HG03060 (cell line): ENCODE results near the gene TRAF5.
A peak's percentile ranks its signal among the peaks of the same experiment; 100 is the strongest.

ENCODE experiments used
- ATAC-seq: cut with Tn5 transposase; IDR thresholded peaks from one replicate; pipeline ENCODE4 v1.9.1; 2021; ENCODE audit warnings: low read depth, moderate number of reproducible peaks; ENCODE audit not compliant: unreplicated experiment

The TRAF5 gene

DNA sequence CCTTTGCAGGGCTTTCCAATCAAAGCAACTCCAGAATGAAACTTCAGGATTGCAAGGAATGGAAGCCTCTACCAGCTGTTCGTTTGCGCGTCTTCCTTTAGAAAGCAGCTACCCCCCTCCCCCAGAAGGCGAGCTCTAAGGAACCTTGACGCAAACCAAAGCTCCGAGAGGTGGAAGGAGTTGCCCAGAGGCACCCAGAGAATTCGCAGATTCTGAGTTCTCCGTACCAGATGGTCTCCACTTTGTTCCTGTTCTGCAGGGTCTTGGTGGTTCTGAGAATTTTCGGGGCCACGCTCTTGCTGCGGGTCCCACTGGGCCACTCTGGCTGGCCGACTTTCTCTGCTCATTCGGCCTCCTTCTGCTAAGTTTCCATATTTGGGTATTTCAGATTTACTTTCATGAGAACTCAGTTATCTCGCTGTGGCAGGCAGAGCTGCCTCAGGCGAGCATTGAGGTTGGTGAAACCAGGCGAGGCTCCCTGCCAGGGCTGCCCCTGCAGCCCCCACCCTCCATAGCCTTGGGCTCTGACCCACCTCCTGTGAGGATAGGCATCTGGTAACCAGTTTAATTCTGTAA, 801 bp downstream of the TRAF5 start:
- ATAC-seq, result no peak

DNA sequence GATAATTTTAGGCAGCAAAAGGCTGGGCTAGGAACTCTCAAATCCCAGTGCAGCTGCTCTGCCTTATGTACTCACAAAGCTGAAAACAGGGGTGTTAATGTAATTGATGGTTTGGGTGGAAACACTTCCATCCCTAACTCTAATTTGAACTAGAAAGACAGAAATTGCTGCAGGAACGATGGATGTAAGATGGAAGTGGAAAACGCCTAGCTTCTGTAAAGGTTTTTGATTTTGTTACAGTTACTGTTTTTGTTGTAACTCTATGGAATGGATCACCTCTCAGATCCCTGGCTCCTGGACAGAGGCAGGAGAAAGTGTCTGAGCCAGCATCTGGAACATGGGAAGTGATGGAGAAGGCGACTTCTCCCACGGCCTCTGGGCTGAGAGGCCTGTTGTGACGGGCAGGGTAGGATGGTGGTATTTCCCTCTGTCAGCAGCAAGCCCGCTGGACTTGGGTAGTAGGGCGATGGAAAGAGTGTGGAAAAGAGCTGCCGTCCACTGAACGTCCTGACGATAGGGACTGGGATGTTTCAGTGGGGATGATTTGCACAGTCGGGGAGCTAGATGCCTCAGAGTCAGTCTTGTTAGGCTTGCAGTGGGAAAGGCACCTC, 1.6 kb downstream of the TRAF5 start:
- ATAC-seq, result no peak

DNA sequence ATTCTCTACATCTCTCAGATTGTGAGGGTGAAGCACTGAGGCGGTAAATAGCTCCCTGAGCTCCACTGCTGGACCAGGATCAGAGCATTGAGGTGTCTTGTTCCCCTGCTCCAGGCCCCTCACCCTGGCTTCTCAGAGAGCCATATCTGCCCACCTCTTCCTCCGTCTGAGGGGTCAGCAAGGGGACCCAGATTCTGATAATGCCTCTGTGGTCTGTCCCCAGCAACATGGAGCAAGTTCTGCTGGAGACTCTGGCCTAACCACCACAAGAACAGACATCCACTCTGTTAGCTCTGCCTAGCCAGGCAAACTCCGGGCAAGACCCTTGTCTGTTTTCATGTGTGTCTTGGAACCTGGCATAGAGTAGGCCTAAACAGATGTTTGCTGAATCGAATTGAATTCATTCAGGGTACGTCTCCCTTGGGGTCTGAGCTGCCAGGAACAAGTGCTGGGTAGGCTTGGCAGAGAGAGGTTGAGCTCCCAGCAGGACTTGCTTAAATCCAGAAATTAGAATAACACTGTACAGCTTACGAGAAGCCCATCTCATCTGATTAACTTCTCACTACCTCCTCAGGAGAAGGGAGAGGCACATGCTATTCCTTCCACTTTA, 2.3 kb downstream of the TRAF5 start:
- no peak for ATAC-seq

DNA sequence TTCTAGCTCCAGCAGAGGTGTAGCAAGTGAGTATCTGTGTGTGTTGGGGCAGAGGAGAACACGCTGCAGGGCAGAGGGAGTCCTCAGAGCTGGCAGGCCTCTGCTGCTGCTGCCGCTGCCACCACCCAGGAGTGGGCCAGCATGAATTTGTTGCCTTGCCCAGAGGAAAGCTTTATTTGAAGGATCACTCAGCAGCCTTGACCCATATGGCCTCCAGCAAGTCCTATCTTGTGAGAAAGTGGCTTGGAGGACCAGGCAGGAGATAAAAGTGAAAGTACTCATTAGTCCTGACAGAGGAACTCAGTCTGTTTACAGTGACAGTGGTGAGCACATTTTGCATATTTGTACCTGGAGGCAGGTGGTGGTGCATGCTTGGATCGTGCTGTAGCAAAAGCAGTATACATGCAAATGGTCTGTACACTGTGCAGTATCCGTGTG, 3.1 kb downstream of the TRAF5 start:
- ATAC-seq, result peak; percentile 51

DNA sequence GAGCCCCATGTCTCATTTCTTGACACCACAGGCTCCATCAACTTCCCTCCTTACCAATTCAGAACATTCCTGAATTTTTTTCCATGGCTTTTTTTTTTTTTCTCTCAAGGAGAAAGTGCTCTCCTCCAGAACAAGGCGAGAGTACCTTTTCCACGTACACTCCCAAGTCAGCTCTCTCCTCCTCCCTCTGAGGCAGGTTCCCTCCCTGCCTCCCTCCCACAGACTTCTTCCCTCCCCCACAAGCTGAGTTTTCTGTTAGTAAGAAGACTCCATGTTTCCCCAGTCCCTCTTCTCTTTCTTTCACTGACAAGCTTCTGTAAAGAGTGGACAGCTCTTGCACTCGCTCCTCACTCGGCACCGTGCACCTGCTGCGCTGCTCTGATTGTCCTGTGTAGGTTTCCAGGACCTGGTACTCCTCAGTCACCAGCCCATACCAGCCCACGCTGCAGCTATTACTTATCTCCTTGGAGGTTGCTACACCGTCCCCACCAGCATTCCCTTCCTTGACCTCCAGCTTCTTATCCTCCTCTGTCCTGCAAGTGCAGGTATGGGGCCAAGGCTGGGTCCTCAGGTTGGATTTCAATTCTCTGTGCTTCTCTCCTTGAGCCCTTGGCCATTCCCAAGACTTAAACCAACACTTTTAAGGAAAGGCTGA, 3.8 kb downstream of the TRAF5 start:
- no peak for ATAC-seq

DNA sequence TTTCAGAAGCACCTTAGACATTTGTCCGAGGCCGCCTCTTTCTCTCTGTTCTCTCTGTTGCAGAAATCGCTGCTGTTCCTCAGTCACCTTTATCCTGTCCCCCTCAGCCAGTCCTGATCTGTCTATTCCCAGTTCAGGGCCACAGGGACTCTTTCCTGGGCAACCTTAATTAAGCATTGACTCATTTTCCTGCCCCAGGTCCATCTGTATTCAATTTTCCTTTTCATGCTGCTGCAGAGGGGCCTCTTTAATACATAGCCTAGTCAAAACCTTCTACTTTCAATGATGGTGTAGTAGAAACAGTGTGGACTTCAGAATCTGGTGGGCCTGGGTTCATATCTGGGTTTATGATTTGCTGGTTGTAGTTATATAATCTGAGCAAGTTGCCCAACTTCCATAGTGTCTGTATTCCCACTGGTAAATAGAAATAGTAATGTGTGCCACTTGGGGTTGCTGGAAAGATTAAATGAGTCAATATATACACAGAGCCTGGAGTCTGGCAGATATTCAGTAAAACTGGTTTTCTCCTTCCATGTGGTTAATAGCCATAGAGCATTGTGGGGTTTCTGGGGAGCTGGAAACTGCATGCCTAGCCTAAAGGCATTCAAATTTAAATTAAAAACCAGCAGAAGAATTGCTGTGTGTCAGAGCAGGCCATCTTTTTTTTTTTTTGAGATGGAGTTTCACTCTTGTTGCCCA, 4.5 kb downstream of the TRAF5 start:
- ATAC-seq, result no peak

DNA sequence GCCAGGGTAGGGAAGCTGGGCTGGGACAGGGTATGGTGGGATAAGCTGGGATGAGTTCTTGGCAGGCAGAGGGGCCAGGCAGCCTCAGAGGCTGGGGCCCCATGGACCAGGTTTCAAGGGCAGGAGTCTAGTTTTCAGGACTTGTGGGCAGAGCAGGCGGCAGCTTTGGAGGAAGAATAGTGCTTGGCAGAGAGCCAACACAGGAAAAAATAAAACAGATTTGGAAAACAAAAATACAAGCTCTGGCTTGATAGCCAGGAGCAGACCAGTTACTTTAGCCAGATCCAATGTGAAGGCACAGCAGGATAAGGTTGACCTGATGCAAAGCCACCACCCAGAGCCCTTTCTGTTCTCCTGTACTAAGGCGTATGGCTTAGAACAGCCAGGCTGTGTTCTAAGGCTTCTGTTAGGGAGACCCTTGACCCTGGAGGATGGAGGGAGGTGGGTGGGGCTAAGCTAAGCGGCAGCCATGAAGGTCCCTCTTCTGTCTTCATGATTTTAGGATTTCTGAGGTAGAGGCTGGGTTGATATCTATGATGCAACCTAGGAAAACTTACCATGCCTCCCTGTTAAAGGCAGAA, 5.5 kb downstream of the TRAF5 start:
- ATAC-seq, result no peak

DNA sequence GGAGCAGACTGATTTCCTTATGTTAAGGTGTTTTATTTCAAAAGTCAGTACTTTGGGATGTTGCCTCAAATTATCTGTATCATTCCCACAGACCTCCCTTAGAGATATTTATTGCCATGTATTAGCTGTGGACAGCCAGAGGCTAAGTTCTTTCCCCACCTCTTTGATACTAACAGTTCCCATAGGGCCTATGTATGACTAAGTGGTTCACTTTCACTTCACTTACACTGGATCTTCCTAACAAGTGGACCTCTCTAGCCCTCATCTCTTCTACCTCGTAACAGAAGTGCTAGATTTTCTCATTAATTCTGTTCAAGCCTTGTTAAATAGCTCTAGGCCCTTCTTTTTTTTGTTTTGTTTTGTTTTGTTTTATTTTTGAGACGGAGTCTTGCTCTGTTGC, 6.2 kb downstream of the TRAF5 start:
- ATAC-seq, result no peak

DNA sequence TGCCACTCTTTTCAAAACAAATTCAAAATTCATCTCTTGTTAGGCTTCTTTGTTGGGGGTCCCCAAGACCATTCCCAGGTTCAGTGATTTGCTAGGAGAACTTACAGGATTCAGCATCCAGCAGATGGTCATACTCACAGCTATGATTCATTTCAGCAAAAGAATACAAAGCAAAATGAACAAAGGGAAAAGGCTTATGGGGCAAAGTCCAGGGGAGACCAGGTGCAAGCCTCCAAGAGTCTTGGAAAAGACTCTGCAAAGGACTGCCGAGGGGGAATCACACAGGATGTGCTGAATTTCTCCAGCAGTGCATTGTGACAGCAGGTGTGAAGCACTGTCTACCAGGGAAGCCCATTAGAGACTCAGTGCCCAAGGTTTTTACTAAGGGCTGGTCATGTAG, 7.3 kb downstream of the TRAF5 start:
- ATAC-seq, result no peak

DNA sequence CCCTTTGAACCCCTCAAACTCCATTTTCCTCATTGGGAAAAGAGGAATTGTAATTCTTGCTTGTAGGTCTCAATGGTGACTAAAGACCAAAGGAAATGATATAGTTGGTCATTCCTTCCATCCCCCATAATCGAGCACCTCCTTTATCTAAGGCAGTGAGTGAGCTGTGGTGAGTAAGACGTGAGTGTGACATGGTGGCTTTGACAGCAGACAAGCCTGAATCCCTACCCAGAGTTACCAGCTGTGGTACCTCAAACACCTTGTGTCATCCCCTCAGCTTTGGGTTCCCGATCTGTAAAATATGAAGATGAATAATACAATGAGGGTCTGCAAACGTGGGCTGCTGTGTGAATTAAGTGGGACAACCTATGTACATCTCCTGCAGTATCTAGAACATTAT, 8.4 kb downstream of the TRAF5 start:
- ATAC-seq, result no peak

DNA sequence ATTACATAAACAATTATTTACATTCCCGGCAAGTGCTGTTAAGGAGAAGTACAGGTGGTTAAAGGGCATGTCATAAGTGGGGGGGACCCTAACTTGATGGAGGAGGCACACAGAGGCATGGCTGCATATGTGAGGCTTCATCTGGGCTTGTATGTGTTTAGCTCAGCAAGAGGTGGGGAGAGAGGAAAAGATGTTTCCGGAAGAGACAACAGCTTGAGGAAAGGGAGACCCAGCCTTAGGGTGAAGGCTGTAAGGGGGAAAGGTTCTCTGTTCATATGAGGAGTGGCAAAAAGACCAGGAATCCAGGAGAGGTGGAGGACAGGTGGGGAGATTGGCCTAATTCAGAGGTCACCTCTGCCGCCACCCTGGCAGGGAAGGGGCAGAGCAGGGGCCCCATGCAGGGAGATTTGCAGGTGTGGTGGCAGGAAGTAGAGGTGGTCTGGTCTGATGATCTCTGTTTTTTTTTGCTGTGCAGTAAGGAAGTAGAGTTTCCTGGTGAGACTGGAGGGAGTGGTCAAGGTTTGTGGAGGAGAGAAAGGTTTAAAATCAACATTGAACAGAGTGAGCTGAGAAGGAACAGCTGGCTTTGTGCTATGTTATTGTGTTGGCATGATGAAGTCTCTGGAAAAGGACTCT, 9.0 kb downstream of the TRAF5 start:
- ATAC-seq, result peak; percentile 58

DNA sequence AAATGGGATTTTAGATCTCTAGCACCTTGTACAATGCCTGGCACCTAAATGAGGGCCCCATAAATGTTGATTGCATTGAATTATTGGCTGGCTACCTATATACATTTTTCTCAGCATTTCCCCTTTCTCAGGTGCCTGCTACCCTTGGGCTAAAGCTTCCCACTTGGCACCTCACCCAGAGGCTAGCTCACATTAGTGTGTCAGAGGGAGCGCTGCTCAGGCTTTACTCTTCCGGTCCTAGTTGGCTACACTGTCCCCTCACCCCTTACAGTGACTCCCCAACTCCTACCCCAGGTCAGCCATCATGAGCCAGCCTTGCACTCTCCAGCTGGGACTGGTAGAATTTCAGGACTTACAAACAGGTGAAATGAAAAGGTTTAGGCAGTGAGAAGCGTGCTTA, 9.5 kb downstream of the TRAF5 start:
- ATAC-seq, result peak; percentile 12

DNA sequence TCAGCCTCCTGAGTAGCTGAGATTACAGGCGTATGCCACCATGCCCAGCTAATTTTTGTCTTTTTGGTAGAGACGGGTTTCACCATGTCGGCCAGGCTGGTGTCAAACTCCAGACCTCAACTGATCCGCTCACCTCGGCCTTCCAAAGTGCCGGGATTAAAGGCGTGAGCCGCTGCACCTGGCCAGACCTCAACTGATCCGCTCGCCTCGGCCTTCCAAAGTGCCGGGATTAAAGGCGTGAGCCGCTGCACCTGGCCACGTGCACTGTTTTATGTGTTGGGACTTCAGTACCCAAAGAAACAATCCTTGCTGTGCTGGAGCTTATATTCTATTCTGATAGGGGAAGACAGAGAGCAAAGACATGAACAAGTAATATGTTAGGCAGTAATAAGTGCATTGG, 10.1 kb downstream of the TRAF5 start:
- ATAC-seq, result no peak

DNA sequence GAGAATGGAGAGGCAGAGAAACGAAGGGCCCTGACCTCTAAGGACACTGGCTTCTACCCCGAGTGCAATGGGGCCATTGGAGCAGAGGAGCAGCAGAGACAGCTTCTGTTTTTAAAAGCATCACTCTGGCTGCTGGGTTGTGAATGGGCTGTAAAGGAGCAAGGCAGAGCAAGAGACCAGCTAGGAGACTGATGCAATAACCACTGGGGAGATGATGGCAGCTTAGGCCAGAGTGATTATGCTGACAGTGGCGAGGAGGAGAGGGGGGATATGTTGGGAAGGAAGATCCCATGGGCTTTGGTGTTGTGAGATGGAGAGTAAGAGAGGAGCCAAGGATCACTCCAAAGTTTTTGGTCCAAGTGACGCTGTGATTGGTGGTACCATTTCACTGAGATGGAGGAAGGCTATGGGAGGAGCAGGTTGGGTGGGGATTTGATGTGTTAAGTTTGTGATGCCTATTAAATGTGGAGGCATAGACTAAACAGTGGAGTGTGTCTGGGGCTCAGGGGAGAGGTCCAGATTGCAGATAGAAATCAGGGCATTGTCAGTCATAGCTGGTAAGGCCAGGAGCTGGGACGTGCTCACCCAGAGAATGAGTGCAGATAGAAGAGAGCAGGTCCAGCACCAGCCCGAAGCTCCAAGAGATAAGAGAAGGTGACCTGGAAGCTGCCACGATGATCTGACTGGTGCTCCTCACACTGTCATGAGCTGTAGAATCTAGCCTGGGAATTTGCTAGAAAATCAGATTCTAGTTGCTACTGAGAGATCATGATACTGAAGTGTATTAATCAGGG, 11.0 kb downstream of the TRAF5 start:
- ATAC-seq, result no peak

DNA sequence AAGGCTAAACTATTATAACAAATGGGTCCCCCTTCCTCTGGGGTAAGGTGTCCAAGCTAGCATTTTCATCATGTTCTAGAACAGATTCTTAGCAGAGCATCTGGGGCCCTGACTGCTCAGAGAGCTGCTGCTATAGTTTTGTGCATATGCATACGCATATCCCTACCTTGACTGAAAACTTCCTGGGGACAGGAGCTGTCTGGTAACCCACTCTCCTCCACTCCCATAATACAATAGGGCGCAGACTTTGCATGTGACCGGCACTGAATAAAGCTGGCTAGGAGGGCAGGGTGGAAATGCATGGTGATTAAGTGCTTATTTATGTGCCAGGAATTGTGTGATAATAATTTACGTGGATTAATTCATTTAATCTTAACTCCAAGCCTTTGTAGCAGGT, 11.6 kb downstream of the TRAF5 start:
- ATAC-seq, result no peak

DNA sequence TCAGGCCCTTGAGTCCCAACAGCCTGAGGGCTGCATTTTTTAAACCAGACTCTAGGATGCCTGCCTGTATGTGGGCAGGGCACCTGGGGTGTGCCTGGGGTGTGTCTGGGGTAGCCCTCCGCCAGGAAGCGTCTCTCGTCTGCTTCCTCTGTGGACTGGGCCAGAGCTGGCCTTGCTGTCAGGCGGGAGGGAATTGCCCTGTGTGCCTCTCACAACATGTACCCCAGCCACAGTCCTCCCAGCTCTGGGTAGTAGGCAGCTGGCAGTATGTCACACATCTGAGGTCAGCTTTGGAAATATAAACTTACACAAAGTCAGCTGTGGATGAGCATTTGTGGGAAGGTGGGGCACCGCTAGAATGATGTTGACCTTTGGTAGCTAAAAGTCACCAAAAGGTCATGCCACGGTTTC, 13.0 kb downstream of the TRAF5 start:
- ATAC-seq, result no peak

DNA sequence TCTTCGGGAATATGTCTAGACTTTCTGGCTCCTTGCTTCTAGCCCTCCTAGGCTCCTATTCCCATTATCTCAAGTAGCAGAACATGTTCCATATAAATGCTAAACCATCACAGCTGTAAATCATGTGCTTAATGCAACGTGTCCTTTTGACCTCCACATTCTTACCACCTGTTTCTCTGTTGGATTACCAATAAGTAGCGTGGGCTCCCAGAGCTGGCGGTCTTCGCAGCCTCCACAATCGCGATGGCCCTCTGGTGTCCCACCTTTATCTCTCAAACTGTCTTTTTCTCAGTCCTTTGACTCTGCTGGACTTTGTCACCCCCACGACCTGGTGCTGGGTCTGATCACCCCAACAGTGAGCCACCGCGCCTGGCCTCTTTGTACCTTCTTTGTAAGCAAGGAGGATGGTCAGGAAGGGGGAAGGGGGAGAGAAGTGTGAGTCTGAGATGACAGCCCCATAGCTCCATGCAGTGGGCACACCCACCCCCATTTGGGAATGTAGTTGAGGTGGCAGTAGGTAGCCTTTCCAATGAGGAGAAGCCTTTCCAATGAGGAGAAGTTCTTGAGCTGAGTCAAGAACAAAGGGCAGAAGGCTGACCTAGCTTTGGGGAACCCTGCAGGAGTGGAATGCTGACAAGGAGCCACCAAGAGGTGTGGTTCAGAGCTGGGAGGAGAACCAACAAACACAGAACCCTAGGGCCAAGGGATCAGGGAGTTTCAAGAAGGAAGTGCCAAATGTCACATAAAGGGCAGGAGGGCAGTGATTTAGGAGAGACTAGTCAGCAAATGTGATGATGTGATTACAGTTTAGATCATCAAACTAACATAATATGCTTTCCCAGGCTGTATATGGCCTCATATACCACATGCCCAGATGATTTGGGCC, 14.2 kb downstream of the TRAF5 start:
- ATAC-seq, result no peak

DNA sequence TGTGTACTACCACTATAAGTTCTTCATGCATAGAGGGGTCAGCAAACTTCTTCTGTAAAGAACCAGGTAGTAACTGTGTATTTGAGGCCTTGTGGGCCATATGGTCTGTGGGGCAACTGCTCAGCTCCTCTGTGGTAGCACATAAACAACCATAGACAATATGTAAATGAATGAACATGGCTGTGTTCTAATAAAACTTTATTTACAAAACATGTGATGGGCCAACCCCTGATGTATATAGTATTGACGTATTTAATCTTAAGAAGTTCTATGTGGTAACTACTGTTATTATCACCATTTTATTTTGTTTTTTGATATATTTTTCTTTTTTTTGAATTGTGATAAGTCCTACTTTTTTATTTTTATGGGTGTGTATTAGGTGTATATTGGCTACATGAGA, 15.4 kb downstream of the TRAF5 start:
- ATAC-seq, result no peak

DNA sequence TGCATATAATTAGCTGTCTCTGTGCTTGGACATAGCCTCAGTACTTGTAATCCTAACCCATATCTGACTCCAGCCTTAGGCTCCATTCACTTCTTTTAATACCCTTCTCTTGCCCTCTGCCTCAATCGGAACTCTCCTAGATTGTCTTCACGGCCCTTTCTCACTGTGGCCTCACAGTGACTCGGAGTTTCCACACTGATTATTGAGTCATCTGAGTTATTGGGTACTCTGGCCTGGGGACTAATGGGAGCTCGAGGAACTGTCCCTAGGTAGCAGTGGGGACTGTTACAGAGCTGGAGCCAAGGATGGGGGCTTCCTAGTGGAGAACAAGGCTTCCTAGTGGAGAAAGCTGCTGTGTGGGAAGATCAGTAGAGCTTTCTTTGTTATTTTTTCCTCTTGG, 17.0 kb downstream of the TRAF5 start:
- no peak for ATAC-seq
